ENCODE results near the gene POLR3H. TPM values are rescaled to one million over a fixed set of nuclear protein-coding genes. Genes with fewer than 3 reads are reported as not detected.

POLR3H gene
- polyA plus RNA-seq, 1 donor from 2014 or later, result 28.0 TPM

DNA sequence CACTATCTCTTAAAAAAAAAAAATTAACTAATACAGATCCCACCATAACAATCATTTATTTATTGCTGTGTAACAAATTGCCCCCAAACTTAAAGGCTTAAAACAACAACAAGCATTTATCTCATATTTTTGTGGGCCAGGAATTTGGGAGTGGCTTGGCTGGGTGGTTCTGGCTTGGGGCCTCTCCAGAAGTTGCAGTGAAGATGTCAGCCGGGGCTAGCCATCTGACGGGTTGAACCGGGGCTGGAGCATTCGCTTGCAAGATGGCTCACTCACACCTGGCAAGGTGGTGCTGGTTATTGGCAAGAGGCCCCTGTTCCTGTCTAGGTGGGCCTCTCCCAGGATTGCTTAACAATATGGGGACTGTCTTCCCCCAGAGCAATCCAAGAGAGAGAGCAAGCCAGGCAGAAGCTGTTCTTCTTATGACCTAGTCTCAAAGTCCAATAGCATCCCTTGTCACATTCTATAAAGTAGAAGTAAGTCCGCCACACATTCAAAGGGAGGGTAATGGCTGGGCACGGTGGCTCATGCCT lies 45.9 kb downstream of the POLR3H start:
- Histone ChIP-seq H2AFZ (ENCODE audit: low read depth, low read length) (no peak overlapping the region), H3K4me3 (ENCODE audit: low read length) (no peak overlapping the region), H3K4me2 (ENCODE audit: low read length) (no peak overlapping the region), H3K9me2 (ENCODE audit: insufficient read depth, low read length) (no peaks in the 10 kb centered on the region), H3K27me3 (ENCODE audit: insufficient read depth, low read depth, low read length) (no peaks in the 10 kb centered on the region), H3F3A (ENCODE audit: insufficient read depth, low read length, poor library complexity, severe bottlenecking) (no peaks in the 10 kb centered on the region), H4K20me1 (ENCODE audit: insufficient read depth) (no peaks in the 10 kb centered on the region), H3K9me3 (ENCODE audit: low read length) (no peaks in the 10 kb centered on the region), H3K79me2 (replicated peaks; ENCODE audit: insufficient read depth, low read length) (peaks cover 3% of the 10 kb centered on the region), H3K9ac (ENCODE audit: low read length) (no peak overlapping the region), H3K36me3 (ENCODE audit: insufficient read depth, low read length) (no peaks in the 10 kb centered on the region), H3K27ac (ENCODE audit: low read length) (no peak overlapping the region)
- no peak for TF ChIP-seq EP300 (conservative IDR thresholded peaks at IDR 0.05; ENCODE audit: poor library complexity, severe bottlenecking)
- TF ChIP-seq EZH2 (IDR thresholded peaks at IDR 0.05; ENCODE audit: borderline replicate concordance, insufficient read depth, low read length, poor library complexity, severe bottlenecking), result no peak
- no peak for TF ChIP-seq TAF1 (IDR thresholded peaks at IDR 0.05; ENCODE audit: low read depth)
- TF ChIP-seq RAD21 (conservative IDR thresholded peaks at IDR 0.05), result no peak
- TF ChIP-seq, protein P1, sequence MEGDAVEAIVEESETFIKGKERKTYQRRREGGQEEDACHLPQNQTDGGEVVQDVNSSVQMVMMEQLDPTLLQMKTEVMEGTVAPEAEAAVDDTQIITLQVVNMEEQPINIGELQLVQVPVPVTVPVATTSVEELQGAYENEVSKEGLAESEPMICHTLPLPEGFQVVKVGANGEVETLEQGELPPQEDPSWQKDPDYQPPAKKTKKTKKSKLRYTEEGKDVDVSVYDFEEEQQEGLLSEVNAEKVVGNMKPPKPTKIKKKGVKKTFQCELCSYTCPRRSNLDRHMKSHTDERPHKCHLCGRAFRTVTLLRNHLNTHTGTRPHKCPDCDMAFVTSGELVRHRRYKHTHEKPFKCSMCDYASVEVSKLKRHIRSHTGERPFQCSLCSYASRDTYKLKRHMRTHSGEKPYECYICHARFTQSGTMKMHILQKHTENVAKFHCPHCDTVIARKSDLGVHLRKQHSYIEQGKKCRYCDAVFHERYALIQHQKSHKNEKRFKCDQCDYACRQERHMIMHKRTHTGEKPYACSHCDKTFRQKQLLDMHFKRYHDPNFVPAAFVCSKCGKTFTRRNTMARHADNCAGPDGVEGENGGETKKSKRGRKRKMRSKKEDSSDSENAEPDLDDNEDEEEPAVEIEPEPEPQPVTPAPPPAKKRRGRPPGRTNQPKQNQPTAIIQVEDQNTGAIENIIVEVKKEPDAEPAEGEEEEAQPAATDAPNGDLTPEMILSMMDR (IDR thresholded peaks at IDR 0.05; ENCODE audit: poor library complexity, severe bottlenecking), result no peak
- no peak for TF ChIP-seq POLR2AphosphoS5 (IDR thresholded peaks at IDR 0.05)
- TF ChIP-seq MXI1 (conservative IDR thresholded peaks at IDR 0.05; ENCODE audit: poor library complexity, severe bottlenecking), result no peak

DNA sequence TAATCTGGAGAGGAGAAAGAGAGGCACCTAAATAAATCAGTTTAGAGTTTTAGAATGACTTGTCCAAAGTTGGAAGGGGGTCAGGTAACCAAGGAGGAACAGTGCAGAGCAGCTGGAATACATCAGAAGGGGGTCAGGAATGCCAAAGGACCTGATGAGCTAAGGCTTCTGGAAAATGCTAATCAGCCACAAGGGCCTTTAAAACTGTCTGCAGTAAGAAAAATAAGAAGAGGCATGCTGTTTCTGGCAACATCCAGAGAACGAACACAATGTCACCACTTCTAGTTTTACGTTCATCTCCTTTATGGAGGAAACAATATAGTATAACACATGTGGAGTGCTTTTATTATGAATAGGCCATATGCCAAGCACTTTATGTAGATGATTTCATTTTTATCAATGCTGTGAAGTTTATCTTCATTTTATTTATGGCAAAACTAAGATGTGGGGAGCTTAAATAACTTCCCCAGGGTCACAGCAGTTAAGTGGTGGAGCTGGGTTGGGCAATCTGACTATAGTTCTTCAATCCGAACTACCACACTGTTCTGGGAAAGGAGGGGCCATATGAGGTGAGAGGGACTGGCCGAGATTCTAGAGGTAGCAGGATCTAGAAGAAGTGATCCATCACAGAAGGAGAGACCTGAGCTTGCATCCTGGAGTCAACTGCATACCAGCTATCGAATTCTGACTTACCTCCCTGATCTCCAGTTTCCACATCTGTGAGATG lies 52.7 kb downstream of the POLR3H start:
- Histone ChIP-seq H3K27ac (ENCODE audit: low read length) (no peak overlapping the region), H3K79me2 (replicated peaks; ENCODE audit: insufficient read depth, low read length) (peaks cover 33% of the 10 kb centered on the region), H3K9me3 (ENCODE audit: low read length) (no peaks in the 10 kb centered on the region), H3F3A (ENCODE audit: insufficient read depth, low read length, poor library complexity, severe bottlenecking) (no peaks in the 10 kb centered on the region), H3K27me3 (ENCODE audit: insufficient read depth, low read depth, low read length) (no peaks in the 10 kb centered on the region), H3K9me2 (ENCODE audit: insufficient read depth, low read length) (no peaks in the 10 kb centered on the region), H4K20me1 (ENCODE audit: insufficient read depth) (no peaks in the 10 kb centered on the region), H3K4me2 (ENCODE audit: low read length) (no peak overlapping the region), H2AFZ (ENCODE audit: low read depth, low read length) (no peak overlapping the region), H3K36me3 (ENCODE audit: insufficient read depth, low read length) (no peaks in the 10 kb centered on the region), H3K4me3 (ENCODE audit: low read length) (no peak overlapping the region), H3K9ac (ENCODE audit: low read length) (no peak overlapping the region)
- TF ChIP-seq EZH2 (IDR thresholded peaks at IDR 0.05; ENCODE audit: borderline replicate concordance, insufficient read depth, low read length, poor library complexity, severe bottlenecking), result no peak
- TF ChIP-seq, protein P1 (IDR thresholded peaks at IDR 0.05; ENCODE audit: poor library complexity, severe bottlenecking), result no peak
- no peak for TF ChIP-seq SMC3 (conservative IDR thresholded peaks at IDR 0.05; ENCODE audit: poor library complexity)
- TF ChIP-seq EP300 (conservative IDR thresholded peaks at IDR 0.05; ENCODE audit: poor library complexity, severe bottlenecking), result no peak
- no peak for TF ChIP-seq RAD21 (conservative IDR thresholded peaks at IDR 0.05)
- no peak for TF ChIP-seq TAF1 (IDR thresholded peaks at IDR 0.05; ENCODE audit: low read depth)
- TF ChIP-seq MXI1 (conservative IDR thresholded peaks at IDR 0.05; ENCODE audit: poor library complexity, severe bottlenecking), result no peak
- TF ChIP-seq, protein P2, sequence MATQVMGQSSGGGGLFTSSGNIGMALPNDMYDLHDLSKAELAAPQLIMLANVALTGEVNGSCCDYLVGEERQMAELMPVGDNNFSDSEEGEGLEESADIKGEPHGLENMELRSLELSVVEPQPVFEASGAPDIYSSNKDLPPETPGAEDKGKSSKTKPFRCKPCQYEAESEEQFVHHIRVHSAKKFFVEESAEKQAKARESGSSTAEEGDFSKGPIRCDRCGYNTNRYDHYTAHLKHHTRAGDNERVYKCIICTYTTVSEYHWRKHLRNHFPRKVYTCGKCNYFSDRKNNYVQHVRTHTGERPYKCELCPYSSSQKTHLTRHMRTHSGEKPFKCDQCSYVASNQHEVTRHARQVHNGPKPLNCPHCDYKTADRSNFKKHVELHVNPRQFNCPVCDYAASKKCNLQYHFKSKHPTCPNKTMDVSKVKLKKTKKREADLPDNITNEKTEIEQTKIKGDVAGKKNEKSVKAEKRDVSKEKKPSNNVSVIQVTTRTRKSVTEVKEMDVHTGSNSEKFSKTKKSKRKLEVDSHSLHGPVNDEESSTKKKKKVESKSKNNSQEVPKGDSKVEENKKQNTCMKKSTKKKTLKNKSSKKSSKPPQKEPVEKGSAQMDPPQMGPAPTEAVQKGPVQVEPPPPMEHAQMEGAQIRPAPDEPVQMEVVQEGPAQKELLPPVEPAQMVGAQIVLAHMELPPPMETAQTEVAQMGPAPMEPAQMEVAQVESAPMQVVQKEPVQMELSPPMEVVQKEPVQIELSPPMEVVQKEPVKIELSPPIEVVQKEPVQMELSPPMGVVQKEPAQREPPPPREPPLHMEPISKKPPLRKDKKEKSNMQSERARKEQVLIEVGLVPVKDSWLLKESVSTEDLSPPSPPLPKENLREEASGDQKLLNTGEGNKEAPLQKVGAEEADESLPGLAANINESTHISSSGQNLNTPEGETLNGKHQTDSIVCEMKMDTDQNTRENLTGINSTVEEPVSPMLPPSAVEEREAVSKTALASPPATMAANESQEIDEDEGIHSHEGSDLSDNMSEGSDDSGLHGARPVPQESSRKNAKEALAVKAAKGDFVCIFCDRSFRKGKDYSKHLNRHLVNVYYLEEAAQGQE (IDR thresholded peaks at IDR 0.05; ENCODE audit: borderline replicate concordance), result no peak
- TF ChIP-seq POLR2AphosphoS5 (IDR thresholded peaks at IDR 0.05), result no peak

Data from neural cell (in vitro differentiated cells).